ENCODE results near the gene ALDH16A1. TPM values are rescaled to one million over a fixed set of nuclear protein-coding genes. Genes with fewer than 3 reads are reported as not detected.

ALDH16A1 gene
- polyA plus RNA-seq, 4 donors = 16.6 to 27.5 (median 18.3) TPM

DNA sequence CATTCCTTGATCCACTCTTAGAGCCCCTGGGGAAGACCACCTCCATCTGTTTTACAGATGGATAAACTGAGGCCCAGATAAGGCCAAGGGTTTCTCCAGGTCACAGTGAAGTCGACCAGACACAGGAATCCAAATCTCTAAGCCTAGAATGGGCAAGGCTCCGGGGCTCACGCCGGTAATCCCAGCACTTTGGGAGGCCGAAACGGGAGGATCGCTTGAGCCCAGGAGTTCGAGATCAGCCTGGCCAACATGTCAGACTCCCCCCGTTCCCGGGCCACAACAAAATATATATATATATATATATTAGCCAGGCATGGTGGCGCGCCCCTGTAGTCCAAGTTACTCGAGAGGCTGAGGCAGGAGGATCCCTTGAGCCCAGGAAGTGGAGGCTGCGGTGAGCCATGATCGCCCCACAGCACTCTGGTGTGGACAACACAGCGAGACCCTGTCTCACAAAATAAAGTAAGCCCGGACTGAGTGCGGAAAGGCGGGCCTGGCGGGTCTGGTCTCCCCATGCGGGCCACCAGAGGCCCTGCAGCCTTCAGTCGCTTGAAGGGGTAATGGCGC lies 33.8 kb downstream of the ALDH16A1 start:
- no peak for DNase-seq (ENCODE audit: low read depth in 4 of 4, low spot score in 3 of 4)

GRCh38 chr19:49487277-49488045 lies 34.4 kb downstream of the ALDH16A1 start, which contains the start of gene RPL13A:
RPL13A (plus strand) TSS chr19:49487608; CDS start chr19:49487630, 22 bp downstream.
- peak; percentile 99 to 100 (median 100) for DNase-seq (ENCODE audit: low read depth in 4 of 4, low spot score in 3 of 4)

DNA sequence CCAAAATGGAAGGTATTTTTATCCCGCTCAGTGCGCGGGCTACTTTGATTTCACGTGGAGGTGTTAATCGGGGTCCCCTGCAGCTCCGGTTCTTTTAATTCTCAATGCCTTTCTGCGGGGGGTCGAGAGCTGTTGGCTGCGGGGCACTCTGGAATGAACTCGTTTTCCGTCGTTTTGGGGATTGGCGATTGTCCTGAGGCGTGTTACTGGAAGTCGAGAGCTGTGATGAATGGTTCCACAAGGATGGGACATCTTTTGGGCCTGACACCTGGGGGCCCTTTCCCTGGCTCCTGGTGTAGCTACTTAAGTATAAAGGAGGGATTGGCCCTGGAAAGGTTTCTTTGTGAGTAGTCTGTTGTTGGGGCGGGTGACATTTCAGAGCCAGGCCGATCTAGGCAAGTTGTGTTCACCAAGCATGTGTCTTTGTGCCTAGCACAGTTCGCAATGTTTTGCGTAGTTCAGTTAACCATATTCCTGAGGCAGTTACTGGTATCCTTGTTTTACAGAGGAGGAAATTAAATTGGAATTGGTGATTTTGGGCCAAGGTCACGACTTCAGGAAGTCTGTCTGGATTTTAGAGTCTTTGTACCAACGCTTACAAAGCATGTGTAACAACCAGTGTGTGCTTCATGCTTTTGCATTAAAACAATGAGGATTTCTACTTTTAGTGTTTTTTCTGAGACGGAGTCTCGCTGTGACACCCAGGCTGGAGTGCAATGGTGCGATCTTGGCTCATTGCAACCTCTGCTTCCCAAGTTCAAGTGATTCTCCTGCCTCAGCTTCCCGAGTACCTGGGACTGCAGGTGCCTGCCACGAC lies 35.2 kb downstream of the ALDH16A1 start:
- no peak for DNase-seq (ENCODE audit: low read depth in 4 of 4, low spot score in 3 of 4)

GRCh38 chr19:49488863-49489537 lies 36.0 kb downstream of the ALDH16A1 start:
- DNase-seq (ENCODE audit: low read depth in 4 of 4, low spot score in 3 of 4) = no peak

GRCh38 chr19:49489601-49490167 lies 36.7 kb downstream of the ALDH16A1 start:
- DNase-seq (ENCODE audit: low read depth in 4 of 4, low spot score in 3 of 4) = no peak

DNA sequence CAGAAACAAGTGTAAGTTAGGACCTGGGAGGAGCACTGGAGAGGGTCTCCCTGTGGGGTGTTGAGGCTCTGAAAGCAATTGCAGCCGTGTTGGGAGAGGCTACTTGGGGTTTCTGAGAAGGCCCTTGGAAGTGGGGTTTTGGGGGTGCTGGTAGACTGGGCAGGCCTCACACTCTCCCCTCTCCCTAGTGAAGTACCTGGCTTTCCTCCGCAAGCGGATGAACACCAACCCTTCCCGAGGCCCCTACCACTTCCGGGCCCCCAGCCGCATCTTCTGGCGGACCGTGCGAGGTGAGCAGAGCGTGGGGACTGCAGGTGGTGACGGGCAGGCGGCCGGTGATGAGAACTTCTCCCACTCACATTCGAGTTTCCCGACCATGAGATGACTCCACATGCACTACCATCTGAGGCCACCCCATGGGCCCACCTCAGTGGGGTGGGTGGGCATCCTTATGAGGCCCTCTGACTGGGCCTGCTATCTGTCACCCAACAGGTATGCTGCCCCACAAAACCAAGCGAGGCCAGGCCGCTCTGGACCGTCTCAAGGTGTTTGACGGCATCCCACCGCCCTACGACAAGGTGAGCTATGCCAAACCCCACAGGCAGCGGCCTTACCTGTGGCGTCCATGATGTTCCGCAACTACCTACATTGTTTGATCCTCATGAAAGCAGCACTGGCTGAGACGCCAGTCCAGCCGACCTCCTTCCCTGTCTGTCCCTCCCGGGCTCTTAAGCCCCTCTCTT lies 37.4 kb downstream of the ALDH16A1 start:
- DNase-seq (ENCODE audit: low read depth in 4 of 4, low spot score in 3 of 4) = no peak

- no peak for DNase-seq (ENCODE audit: low read depth in 4 of 4, low spot score in 3 of 4)
Measured at GRCh38 chr19:49491030-49491803, 38.2 kb downstream of the ALDH16A1 start.

- no peak for DNase-seq (ENCODE audit: low read depth in 4 of 4, low spot score in 3 of 4)
Measured at GRCh38 chr19:49491804-49492572, 39.0 kb downstream of the ALDH16A1 start.

DNA sequence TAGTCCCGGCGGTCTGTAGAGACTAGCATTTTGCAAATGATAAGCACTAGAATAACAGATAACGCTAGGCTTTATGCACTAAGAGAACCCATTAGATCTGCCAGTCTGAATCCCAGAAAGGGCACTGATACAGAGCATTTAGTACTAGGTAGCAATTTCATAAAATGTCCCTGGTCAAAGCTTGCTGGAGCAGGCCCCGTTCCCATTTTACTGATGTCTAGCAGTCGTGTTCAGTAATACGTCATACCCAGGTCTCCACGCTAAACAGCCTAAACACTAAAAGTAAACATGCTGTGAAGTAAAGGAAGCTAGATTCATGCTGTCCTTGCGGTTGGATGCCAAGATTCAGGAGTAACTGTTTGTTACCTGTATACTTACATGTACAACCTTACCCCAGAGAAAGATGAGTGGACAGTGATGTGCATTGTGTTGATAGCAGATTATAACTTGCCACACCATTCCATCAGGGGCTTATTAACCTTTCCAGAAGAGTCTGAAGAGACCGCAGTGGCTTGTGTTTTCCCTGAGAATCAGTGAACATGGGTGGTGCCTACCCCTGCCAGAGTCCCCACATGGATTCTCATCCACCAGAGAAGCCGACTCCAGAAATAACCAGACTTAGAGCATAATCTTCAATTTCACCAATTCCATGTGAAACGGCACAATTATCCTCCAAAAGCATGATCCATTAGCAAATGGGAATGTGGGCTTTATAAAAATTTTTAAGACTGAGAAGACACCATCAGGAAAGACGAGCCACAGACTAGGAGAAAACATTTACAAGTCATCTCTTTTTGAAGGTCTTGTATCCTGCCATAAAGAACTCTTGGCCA lies 39.8 kb downstream of the ALDH16A1 start:
- DNase-seq (ENCODE audit: low read depth in 4 of 4, low spot score in 3 of 4) = no peak

GRCh38 chr19:49496574-49497008 lies 43.6 kb downstream of the ALDH16A1 start:
- DNase-seq (ENCODE audit: low read depth in 4 of 4, low spot score in 3 of 4) = no peak

GRCh38 chr19:49497047-49497788 lies 44.2 kb downstream of the ALDH16A1 start:
- no peak for DNase-seq (ENCODE audit: low read depth in 4 of 4, low spot score in 3 of 4)

- DNase-seq (ENCODE audit: low read depth in 4 of 4, low spot score in 3 of 4) = no peak
Measured at GRCh38 chr19:49497789-49498103, 44.7 kb downstream of the ALDH16A1 start.

GRCh38 chr19:49498475-49498874 lies 45.5 kb downstream of the ALDH16A1 start:
- no peak for DNase-seq (ENCODE audit: low read depth in 4 of 4, low spot score in 3 of 4)

GRCh38 chr19:49499030-49499670 lies 46.1 kb downstream of the ALDH16A1 start:
- no peak for DNase-seq (ENCODE audit: low read depth in 4 of 4, low spot score in 3 of 4)

DNA sequence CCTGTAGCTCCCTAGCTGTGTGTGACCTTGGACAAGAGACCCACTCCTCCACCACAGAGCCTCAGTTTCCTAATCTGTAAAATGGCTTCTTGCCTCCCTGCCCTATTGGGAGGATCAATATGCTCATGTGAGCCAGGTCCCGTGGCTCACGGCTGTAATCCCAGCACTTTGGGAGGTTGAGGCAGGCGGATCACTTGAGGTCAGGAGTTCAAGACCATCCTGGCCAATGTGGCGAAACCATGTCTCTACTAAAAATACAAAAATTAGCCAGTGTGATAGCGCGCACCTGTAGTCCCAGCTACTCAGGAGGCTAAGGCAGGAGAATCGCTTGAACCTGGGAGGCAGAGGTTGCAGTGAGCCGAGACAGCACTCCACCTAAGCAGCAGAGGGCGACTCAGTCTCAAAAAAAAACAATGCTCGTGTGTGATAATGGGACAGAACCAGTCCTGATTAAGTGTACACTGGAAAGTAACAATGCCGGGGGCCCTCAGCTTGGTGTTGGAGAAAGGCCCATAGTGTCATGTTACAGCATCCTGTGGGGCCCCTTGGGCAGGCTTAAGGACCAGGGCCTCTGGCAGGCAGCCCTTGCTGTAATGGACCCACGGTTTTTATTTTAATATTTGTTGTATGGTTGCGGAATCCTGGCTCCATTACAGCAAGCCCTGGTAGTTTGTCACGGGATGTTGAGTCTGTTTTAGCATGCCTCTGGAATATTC lies 50.0 kb downstream of the ALDH16A1 start:
- DNase-seq (ENCODE audit: low read depth in 4 of 4, low spot score in 3 of 4) = peak in 2 of 4 donors; percentile 43 to 61

DNA sequence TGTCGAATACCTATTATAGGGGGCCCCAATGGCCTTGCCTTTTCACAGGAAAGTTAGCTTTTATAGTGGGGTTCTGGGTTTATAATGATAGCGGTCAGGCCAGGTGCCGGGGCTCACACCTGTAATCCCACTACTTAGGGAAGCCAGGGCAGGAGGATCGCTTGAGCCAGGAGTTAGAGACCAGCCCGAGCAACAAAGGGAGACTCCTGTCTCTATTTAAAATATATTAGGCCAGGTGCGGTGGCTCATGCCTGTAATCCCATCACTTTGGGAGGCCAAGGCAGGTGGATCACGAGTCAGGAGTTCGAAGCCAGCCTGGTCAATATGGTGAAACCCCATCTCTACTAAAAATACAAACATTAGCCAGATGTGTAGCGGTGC lies 50.5 kb downstream of the ALDH16A1 start:
- DNase-seq (ENCODE audit: low read depth in 4 of 4, low spot score in 3 of 4) = no peak
